H1 (cell line): Measurements from ENCODE around the gene STIM1. TPM values are rescaled to one million over a fixed set of nuclear protein-coding genes. Genes with fewer than 3 reads are reported as not detected.

Experiments used
- CTCF ChIA-PET: fragments of 300-600 bp; sonication (Branson Sonifier 250); formaldehyde crosslinking; loops from one replicate; lab custom pipeline; 2021; ENCODE audit not compliant: partially characterized antibody; lab: Charles Lee
- POLR2A ChIA-PET: fragments of 300-600 bp; sonication (Branson Sonifier 250); formaldehyde crosslinking; loops from one replicate; lab custom pipeline; 2021; ENCODE audit warnings: inconsistent platforms; ENCODE audit not compliant: partially characterized antibody; lab: Charles Lee
- DNase-seq, 2 experiments: peaks; one replicate each; pipeline versions ENCODE4 v3.0.0 to v3.0.0-alpha.2; 2010 to 2022; ENCODE audit warnings: low spot score in 2 of 2, low read depth in 1 of 2, mixed read lengths in 1 of 2
- FAIRE-seq: peaks from 2 replicates; lab custom pipeline; 2011; peaks lifted over from hg19 to GRCh38; lab: Jason Lieb, UNC
- H2AFZ ChIP-seq: 2 replicates; pipeline ENCODE4 v1.8.1; 2012; ENCODE audit warnings: low read length, inconsistent platforms
- H2AK5ac ChIP-seq: 2 replicates; pipeline ENCODE4 v1.6.1; 2013; ENCODE audit warnings: low read depth, low read length
- H2BK120ac ChIP-seq: replicated peaks from 2 replicates; pipeline ENCODE3; 2013; ENCODE audit warnings: low read depth, low read length, inconsistent platforms
- H2BK12ac ChIP-seq: 2 replicates; pipeline ENCODE4 v1.6.1; 2013; ENCODE audit warnings: low read depth, low read length
- H2BK15ac ChIP-seq: 2 replicates; pipeline ENCODE4 v1.6.1; 2013; ENCODE audit warnings: low read length
- H2BK20ac ChIP-seq: 2 replicates; pipeline ENCODE4 v1.6.1; 2013; ENCODE audit warnings: low read length
- H2BK5ac ChIP-seq: 2 replicates; pipeline ENCODE4 v1.6.1; 2013; ENCODE audit warnings: low read depth, low read length
- H3K14ac ChIP-seq: 2 replicates; pipeline ENCODE4 v1.6.1; 2013; ENCODE audit warnings: inconsistent platforms; ENCODE audit not compliant: insufficient read length
- H3K18ac ChIP-seq: 2 replicates; pipeline ENCODE4 v1.6.1; 2013; ENCODE audit warnings: low read length; ENCODE audit errors: extremely low read depth
- H3K23ac ChIP-seq: 2 replicates; pipeline ENCODE4 v1.6.1; 2013; ENCODE audit warnings: inconsistent platforms; ENCODE audit not compliant: insufficient read length
- H3K23me2 ChIP-seq: 2 replicates; pipeline ENCODE4 v1.6.1; 2013; ENCODE audit warnings: low read depth, low read length
- H3K27ac ChIP-seq: 2 replicates; pipeline ENCODE4 v1.6.1; 2011; ENCODE audit warnings: low read depth, low read length, inconsistent platforms
- H3K27me3 ChIP-seq, 4 experiments: replicated peaks in 1 of 4; 1 replicate in 1 of 4; 2 replicates in 3 of 4; pipeline versions ENCODE4 v1.6.1 to v1.8.1; 2011 to 2013; ENCODE audit warnings: low read length in 3 of 4, mild to moderate bottlenecking in 3 of 4, inconsistent platforms in 2 of 4, mixed read lengths in 2 of 4, moderate library complexity in 1 of 4; ENCODE audit not compliant: control insufficient read depth in 3 of 4, insufficient read depth in 3 of 4; ENCODE audit errors: extremely low read depth in 1 of 4
- H3K36me3 ChIP-seq, 4 experiments: 2 replicates each; pipeline versions ENCODE4 v1.6.1 to v1.8.1; 2011 to 2013; ENCODE audit warnings: mild to moderate bottlenecking in 4 of 4, low read length in 3 of 4, moderate library complexity in 2 of 4, control low read depth in 1 of 4, inconsistent platforms in 1 of 4; ENCODE audit not compliant: insufficient read depth in 4 of 4, control insufficient read depth in 2 of 4
- H3K4ac ChIP-seq: replicated peaks from 2 replicates; pipeline ENCODE3; 2013; ENCODE audit warnings: low read length, low read depth, mixed read lengths, inconsistent platforms; ENCODE audit not compliant: insufficient read length
- H3K4me1 ChIP-seq, 4 experiments: replicated peaks in 1 of 4; 1 replicate in 1 of 4; 2 replicates in 3 of 4; pipeline versions ENCODE4 v1.6.1 to v1.8.1; 2011 to 2013; ENCODE audit warnings: low read length in 3 of 4, inconsistent platforms in 2 of 4, mixed read lengths in 1 of 4; ENCODE audit not compliant: insufficient read depth in 4 of 4, control insufficient read depth in 3 of 4
- H3K4me2 ChIP-seq, 2 experiments: 2 replicates each; pipeline versions ENCODE4 v1.6.1 to v1.8.1; 2011 to 2013; ENCODE audit warnings: low read depth in 2 of 2, low read length in 2 of 2, control low read depth in 1 of 2, inconsistent platforms in 1 of 2, mild to moderate bottlenecking in 1 of 2; ENCODE audit not compliant: insufficient read depth in 1 of 2
- H3K4me3 ChIP-seq, 4 experiments: fragments of 200-600, 300-600 bp in 1 of 4; sonication (generic), shearing (Covaris generic), sonication (Bioruptor Twin) in 1 of 4; 2 replicates each; pipeline versions ENCODE4 v1.5.1 to v1.8.1; 2011 to 2016; ENCODE audit warnings: low read length in 4 of 4, low read depth in 3 of 4, control low read depth in 2 of 4, inconsistent platforms in 2 of 4, mild to moderate bottlenecking in 2 of 4, mixed read lengths in 1 of 4, moderate library complexity in 1 of 4; ENCODE audit not compliant: insufficient read depth in 2 of 4; ENCODE audit errors: extremely low read depth in 1 of 4
- H3K56ac ChIP-seq: replicated peaks from 2 replicates; pipeline ENCODE3; 2013; ENCODE audit warnings: low read depth, mild to moderate bottlenecking, mixed read lengths, low read length, inconsistent platforms; ENCODE audit not compliant: insufficient read length
- H3K79me1 ChIP-seq: 2 replicates; pipeline ENCODE4 v1.6.1; 2013; ENCODE audit warnings: low read depth, low read length, control low read depth
- H3K79me2 ChIP-seq, 2 experiments: 2 replicates each; pipeline versions ENCODE4 v1.6.1 to v1.8.1; 2012 to 2013; ENCODE audit warnings: low read length in 2 of 2, mild to moderate bottlenecking in 2 of 2, inconsistent platforms in 1 of 2; ENCODE audit not compliant: insufficient read depth in 2 of 2, control insufficient read depth in 1 of 2
- H3K9ac ChIP-seq, 4 experiments: replicated peaks in 1 of 4; 1 replicate in 1 of 4; 2 replicates in 3 of 4; pipeline versions ENCODE4 v1.6.1 to v1.8.1; 2011 to 2013; ENCODE audit warnings: low read depth in 3 of 4, low read length in 3 of 4, control low read depth in 2 of 4, mild to moderate bottlenecking in 2 of 4, moderate library complexity in 2 of 4, inconsistent platforms in 1 of 4; ENCODE audit errors: extremely low read depth in 1 of 4
- H3K9me3 ChIP-seq, 2 experiments: 2 replicates each; pipeline versions ENCODE4 v1.6.1 to v1.8.1; 2012 to 2013; ENCODE audit warnings: mild to moderate bottlenecking in 2 of 2, moderate library complexity in 2 of 2, control low read depth in 1 of 2, inconsistent platforms in 1 of 2, low read depth in 1 of 2, low read length in 1 of 2, mixed read lengths in 1 of 2; ENCODE audit not compliant: insufficient read depth in 2 of 2
- H4K20me1 ChIP-seq, 2 experiments: replicated peaks in 1 of 2; 2 replicates each; pipeline versions ENCODE3 to v1.8.1; 2011 to 2013; ENCODE audit warnings: inconsistent platforms in 2 of 2, low read length in 2 of 2, mild to moderate bottlenecking in 1 of 2; ENCODE audit not compliant: insufficient read depth in 2 of 2, control insufficient read depth in 1 of 2
- H4K5ac ChIP-seq: 2 replicates; pipeline ENCODE4 v1.6.1; 2013; ENCODE audit warnings: low read length, low read depth, mixed read lengths, inconsistent platforms; ENCODE audit not compliant: insufficient read length
- H4K8ac ChIP-seq: 2 replicates; pipeline ENCODE4 v1.8.0; 2013; ENCODE audit warnings: mild to moderate bottlenecking, moderate library complexity, low read length, inconsistent platforms; ENCODE audit not compliant: insufficient read depth; ENCODE audit errors: extremely low read depth
- H4K91ac ChIP-seq: replicated peaks from 2 replicates; pipeline ENCODE3; 2013; ENCODE audit warnings: low read length, mixed read lengths, inconsistent platforms; ENCODE audit not compliant: insufficient read length
- SAP30 ChIP-seq: fragments of 300-600 bp; sonication (generic); IDR thresholded peaks from 2 replicates; pipeline ENCODE4 v1.7.1; 2012; ENCODE audit warnings: low read length, moderate library complexity, mild to moderate bottlenecking, inconsistent platforms; ENCODE audit not compliant: insufficient read depth, insufficient replicate concordance
- SIX5 ChIP-seq: IDR thresholded peaks from 2 replicates; pipeline ENCODE4 v1.6.1; 2011; ENCODE audit warnings: mild to moderate bottlenecking, low read depth, low read length
- whole genome bisulfite sequencing, 2 experiments: shearing (Covaris generic) in 1 of 2; methylation state at CpG; one replicate each; pipeline versions ENCODE4 v1.1.6 to v1.1.7; 2013 to 2015; ENCODE audit warnings: low lambda C conversion rate in 2 of 2, mixed read lengths in 2 of 2, inconsistent platforms in 1 of 2, low coverage in 1 of 2, missing lambda C conversion rate in 1 of 2; ENCODE audit not compliant: insufficient replicate concordance in 2 of 2, insufficient coverage in 1 of 2, insufficient read length in 1 of 2; ENCODE audit errors: extremely low coverage in 1 of 2, missing lambda C conversion rate in 1 of 2; 5-methylcytosine and 5-hydroxymethylcytosine counted together
- polyA plus RNA-seq, 7 experiments: library from polyadenylated mRNA; depleted of rRNA in 3 of 7; stranded (reverse) in 5 of 7; unstranded in 2 of 7; fragments of >200 nt in 5 of 7; fragments of 200-250 nt in 2 of 7; gene quantifications; 1 replicate in 5 of 7; 2 replicates in 1 of 7; 4 replicates in 1 of 7; pipeline versions ENCODE4 v1.2.1 to v1.2.3, GENCODE V29; 2011 to 2013; ENCODE audit warnings: missing spikeins in 2 of 7, mixed read lengths in 2 of 7
- total RNA-seq: library from RNA; stranded (reverse); fragmentation: NEBNext Ultra II Directional; extraction: Animal tissue kit (Norgen Biotek cat#: 25700); gene quantifications from 2 replicates; pipeline ENCODE4 v1.2.1, GENCODE V29; 2021

STIM1 gene
- total and polyA plus RNA-seq, 2 of the 8 experiments (the other 6 are each of a cell fraction or from before 2014, with no cell fraction given), result 11.1 to 12.2 TPM

DNA sequence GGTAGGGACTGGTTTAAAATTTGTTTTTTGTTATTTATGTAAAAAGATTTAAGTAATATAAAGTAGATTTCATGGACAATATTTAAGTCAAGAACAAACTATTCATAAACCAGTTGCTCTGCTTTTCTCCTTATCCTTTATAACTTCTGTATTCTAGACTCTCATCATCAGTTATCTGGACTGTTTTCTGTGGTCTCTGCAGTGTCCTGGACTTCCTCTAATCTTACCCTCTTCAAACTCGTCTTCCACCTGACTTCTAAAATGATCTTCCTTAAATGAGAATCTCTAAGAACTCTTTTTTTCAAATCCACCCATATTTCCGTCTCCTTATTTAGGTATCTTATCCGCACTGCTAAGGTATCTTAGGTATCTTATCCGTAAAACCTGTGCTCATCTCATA is 247.2 kb downstream of the STIM1 start:
- H3K27ac ChIP-seq, result no peak overlapping the region

More for the DNA sequence above, 247.2 kb downstream of the STIM1 start:
- H3K79me2 ChIP-seq, result peaks cover 0 to 29% of the 10 kb centered on the region in 2 experiments; a peak in 3 of 4 replicates
- no peak for FAIRE-seq
- H2BK120ac ChIP-seq, result no peak overlapping the region
- no peak overlapping the region for H2BK12ac ChIP-seq
- H3K4me1 ChIP-seq, result no peaks in the 10 kb centered on the region
- no peak overlapping the region for H2BK5ac ChIP-seq
- H3K9ac ChIP-seq, result no peak overlapping the region
- ChIA-PET CTCF (interaction anchor here (0.7 kb wide), 1 partner anchor 505 kb away, joined by 3 read pairs; no protein-coding TSS in a partner anchor), POLR2A (no interaction called here)
- H4K5ac ChIP-seq, result no peak overlapping the region
- no peak for DNase-seq
- H3K79me1 ChIP-seq, result no peaks in the 10 kb centered on the region
- no peak overlapping the region for H2BK15ac ChIP-seq
- H3K9me3 ChIP-seq, result no peaks in the 10 kb centered on the region
- H3K27me3 ChIP-seq, result no peaks in the 10 kb centered on the region
- 94 to 100% methylated on average over 1 to 4 of the region's 4 CpGs for WGBS, 2 experiments
- H3K23me2 ChIP-seq, result no peaks in the 10 kb centered on the region; the same call in 1 of the 2 replicates
- peaks cover 0 to 7% of the 10 kb centered on the region in 2 experiments for H4K20me1 ChIP-seq
- TF ChIP-seq SIX5, result no peak
- TF ChIP-seq SAP30, result no peak
- H4K91ac ChIP-seq, result no peak overlapping the region
- no peak overlapping the region for H3K4me2 ChIP-seq
- no peak overlapping the region for H3K14ac ChIP-seq
- no peak overlapping the region for H3K4me3 ChIP-seq
- H3K56ac ChIP-seq, result no peak overlapping the region
- H3K23ac ChIP-seq, result no peak overlapping the region
- H2AK5ac ChIP-seq, result no peak overlapping the region
- no peak overlapping the region for H2AFZ ChIP-seq
- no peak overlapping the region for H3K18ac ChIP-seq
- peaks cover 0 to 31% (median 12%) of the 10 kb centered on the region in 4 experiments; a peak in 6 of 8 replicates for H3K36me3 ChIP-seq
- H4K8ac ChIP-seq, result no peak overlapping the region
- H3K4ac ChIP-seq, result no peak overlapping the region
- no peak overlapping the region for H2BK20ac ChIP-seq
